Breast epithelium (tissue), 3 donors: ENCODE data around the gene REPIN1.

Experiments
- POLR2A ChIP-seq: fragments of 450-650 bp; IDR thresholded peaks from one replicate; pipeline ENCODE4 v1.6.1; 2016; ENCODE audit warnings: antibody characterized with exemption, mild to moderate bottlenecking, moderate library complexity
- POLR2AphosphoS5 ChIP-seq, 3 donors: sonication (generic); formaldehyde crosslinking; IDR thresholded peaks; one replicate each; pipeline ENCODE4 v1.6.1; 2017; ENCODE audit warnings: antibody characterized with exemption in 3 of 3
- TF ChIP-seq, protein P1 (sequence below), 3 donors: fragments of 450-650 bp; IDR thresholded peaks; one replicate each; pipeline ENCODE4 v1.5.1; 2016 to 2017; ENCODE audit warnings: antibody characterized with exemption in 3 of 3, mild to moderate bottlenecking in 3 of 3, moderate library complexity in 3 of 3

DNA sequence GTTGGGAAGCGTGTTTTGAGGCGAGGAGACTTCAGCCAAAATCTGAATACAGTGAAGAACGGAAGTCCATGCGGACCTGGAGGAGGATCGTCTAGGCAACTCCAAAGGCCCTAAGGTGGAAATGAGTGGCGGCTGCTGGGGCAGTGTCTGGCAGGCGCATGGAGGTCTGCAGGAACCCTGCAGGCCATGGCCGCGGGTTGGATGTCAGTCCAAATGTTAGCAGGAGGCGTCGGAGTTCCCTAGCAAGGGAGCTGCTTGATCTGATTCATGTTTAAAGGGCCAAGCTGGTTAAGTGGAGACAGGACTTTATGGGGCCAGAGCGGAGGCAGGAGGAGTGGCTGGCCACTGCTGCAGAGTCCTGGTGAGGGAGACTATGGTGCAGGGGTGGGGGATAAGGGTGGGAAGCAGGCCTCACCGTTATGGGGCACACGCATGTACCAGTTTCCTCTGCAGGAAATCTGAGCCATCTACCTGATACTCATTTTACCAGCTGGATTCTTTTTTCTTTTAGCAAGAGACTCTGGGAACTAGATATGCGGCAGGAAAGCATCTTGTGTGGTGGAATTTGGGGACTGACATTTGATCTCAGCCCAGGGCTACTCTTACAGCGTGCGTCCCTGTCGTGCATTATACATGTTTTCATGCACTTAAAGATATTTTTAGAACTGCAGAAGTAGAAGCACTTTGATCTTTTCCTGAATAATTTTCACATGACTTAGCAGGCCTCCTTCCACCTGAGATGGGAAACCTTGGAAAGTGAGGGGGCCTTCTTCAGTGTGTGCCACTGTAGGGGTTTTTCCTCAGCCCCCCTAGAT lies 6.6 kb upstream of the REPIN1 start:
- TF ChIP-seq POLR2A (no peak), POLR2AphosphoS5 (IDR thresholded peaks at IDR 0.05) (no peak)
- TF ChIP-seq, protein P1, sequence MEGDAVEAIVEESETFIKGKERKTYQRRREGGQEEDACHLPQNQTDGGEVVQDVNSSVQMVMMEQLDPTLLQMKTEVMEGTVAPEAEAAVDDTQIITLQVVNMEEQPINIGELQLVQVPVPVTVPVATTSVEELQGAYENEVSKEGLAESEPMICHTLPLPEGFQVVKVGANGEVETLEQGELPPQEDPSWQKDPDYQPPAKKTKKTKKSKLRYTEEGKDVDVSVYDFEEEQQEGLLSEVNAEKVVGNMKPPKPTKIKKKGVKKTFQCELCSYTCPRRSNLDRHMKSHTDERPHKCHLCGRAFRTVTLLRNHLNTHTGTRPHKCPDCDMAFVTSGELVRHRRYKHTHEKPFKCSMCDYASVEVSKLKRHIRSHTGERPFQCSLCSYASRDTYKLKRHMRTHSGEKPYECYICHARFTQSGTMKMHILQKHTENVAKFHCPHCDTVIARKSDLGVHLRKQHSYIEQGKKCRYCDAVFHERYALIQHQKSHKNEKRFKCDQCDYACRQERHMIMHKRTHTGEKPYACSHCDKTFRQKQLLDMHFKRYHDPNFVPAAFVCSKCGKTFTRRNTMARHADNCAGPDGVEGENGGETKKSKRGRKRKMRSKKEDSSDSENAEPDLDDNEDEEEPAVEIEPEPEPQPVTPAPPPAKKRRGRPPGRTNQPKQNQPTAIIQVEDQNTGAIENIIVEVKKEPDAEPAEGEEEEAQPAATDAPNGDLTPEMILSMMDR (IDR thresholded peaks at IDR 0.05), result no peak
